ENCODE results near the gene CIB2. TPM values are rescaled to one million over a fixed set of nuclear protein-coding genes. Genes with fewer than 3 reads are reported as not detected.

Gene CIB2
- total RNA-seq, 1 donor from 2014 or later = 1.8 TPM

DNA sequence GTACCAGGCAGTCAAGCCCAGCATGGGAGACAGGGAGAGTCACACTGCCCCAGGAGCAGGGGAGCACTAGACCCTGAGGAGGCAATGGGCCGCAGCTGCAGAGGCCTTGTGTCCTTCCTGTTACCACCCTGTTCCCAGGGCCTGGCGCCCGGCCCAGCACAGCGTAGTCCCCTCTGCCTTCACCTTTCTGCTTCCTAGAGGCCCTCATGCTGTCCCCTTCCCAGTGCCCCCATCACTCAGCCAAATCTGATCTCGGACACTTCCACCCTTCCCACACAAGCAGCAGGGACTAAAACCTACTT, 46.8 kb downstream of the CIB2 start:
- no peaks in the 10 kb centered on the region for H3K27me3 ChIP-seq (ENCODE audit: control insufficient read depth, insufficient read depth, low read length)
- FAIRE-seq (no peak), DNase-seq (ENCODE audit: low read depth) (no peak)
- TF ChIP-seq, protein P1, sequence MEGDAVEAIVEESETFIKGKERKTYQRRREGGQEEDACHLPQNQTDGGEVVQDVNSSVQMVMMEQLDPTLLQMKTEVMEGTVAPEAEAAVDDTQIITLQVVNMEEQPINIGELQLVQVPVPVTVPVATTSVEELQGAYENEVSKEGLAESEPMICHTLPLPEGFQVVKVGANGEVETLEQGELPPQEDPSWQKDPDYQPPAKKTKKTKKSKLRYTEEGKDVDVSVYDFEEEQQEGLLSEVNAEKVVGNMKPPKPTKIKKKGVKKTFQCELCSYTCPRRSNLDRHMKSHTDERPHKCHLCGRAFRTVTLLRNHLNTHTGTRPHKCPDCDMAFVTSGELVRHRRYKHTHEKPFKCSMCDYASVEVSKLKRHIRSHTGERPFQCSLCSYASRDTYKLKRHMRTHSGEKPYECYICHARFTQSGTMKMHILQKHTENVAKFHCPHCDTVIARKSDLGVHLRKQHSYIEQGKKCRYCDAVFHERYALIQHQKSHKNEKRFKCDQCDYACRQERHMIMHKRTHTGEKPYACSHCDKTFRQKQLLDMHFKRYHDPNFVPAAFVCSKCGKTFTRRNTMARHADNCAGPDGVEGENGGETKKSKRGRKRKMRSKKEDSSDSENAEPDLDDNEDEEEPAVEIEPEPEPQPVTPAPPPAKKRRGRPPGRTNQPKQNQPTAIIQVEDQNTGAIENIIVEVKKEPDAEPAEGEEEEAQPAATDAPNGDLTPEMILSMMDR (IDR thresholded peaks at IDR 0.05; ENCODE audit: insufficient read depth, low read length, severe bottlenecking) = no peak
- H3K4me3 ChIP-seq (ENCODE audit: low read depth, low read length) = no peak overlapping the region
- no peaks in the 10 kb centered on the region for H3K36me3 ChIP-seq (ENCODE audit: control insufficient read depth, insufficient read depth, low read length)

DNA sequence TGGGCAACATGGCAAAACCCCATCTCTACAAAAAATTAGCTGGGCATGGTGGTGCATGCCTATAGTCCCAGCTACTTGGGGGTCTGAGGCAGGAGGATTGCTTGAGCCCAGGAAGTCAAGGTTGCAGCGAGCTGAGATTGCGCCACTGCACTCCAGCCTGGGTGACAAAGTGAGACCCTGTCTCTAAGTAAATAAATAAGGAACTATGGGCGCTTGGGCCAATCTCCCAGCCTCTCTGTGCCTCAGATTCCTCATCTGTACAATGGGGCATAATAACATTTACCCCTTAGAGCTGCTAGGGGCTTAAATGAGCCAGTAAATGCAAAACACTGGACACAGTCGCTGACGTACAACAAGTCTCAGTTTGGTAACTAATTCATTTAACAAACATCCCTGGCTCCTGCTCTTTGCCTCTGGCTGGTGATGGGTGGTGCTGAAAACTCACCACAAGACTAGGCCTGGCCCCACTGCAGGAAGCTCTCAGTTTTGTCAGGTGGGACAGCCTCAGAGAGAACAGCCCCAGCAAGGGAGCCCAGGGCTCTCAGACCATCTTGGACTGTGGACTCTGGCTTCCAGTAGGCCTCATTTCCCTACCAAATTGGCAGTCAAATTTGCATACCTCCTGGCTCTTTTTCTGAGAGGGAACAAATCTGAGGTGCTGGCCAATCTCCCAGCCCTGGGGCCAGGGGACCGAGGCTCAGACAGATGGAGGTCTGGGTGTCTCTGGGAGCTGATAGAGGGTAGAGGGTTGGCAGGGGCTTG, 47.4 kb downstream of the CIB2 start:
- no peak for DNase-seq (ENCODE audit: low read depth)
- TF ChIP-seq, protein P1 (IDR thresholded peaks at IDR 0.05; ENCODE audit: insufficient read depth, low read length, severe bottlenecking) = no peak
- H3K27me3 ChIP-seq (ENCODE audit: control insufficient read depth, insufficient read depth, low read length) = no peaks in the 10 kb centered on the region
- H3K4me3 ChIP-seq (ENCODE audit: low read depth, low read length) = no peak overlapping the region
- no peaks in the 10 kb centered on the region for H3K36me3 ChIP-seq (ENCODE audit: control insufficient read depth, insufficient read depth, low read length)
- FAIRE-seq = no peak

DNA sequence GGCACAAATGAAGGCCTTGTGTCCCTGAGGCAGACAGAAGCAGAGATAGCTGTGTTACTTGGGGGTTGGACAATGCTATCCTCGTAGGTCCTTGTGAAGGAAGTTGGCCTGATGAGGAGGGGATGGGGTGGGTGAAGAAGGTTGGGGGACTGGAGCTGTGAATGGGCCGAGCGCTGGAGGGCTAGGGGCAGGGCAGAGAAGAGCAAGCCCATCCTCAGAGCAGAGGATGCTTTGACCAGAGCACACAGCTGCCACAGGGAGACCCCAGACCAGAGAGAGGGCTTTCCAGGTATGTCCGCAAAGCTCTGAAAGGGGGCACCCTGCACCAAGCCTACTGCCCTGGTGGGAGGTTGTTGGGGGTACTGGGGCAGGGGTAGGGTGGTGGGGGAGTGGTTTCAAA, 48.1 kb downstream of the CIB2 start:
- Histone ChIP-seq H3K36me3 (ENCODE audit: control insufficient read depth, insufficient read depth, low read length) (no peaks in the 10 kb centered on the region), H3K27me3 (ENCODE audit: control insufficient read depth, insufficient read depth, low read length) (no peaks in the 10 kb centered on the region), H3K4me3 (ENCODE audit: low read depth, low read length) (no peak overlapping the region)
- FAIRE-seq = no peak
- no peak for DNase-seq (ENCODE audit: low read depth)
- TF ChIP-seq, protein P1 (IDR thresholded peaks at IDR 0.05; ENCODE audit: insufficient read depth, low read length, severe bottlenecking) = no peak

DNA sequence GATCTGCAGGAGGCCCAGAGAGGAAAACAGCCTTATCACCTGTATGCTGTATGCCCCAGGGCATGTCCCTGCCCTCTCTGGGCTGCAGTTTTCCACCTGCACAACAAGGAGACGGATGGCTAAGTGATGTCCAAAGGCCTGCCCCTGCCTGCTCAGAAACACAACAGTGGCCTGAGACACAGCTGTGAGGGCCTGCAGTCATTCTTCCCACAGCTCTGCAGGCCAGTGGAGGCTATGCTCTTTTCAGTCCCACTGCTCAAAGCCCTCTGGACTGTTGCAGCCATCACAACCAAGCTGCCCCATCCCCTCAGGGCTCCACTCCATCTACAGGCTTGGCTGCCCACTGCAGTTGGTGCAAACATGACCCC, 48.5 kb downstream of the CIB2 start:
- Histone ChIP-seq H3K36me3 (ENCODE audit: control insufficient read depth, insufficient read depth, low read length) (no peaks in the 10 kb centered on the region), H3K27me3 (ENCODE audit: control insufficient read depth, insufficient read depth, low read length) (no peaks in the 10 kb centered on the region), H3K4me3 (ENCODE audit: low read depth, low read length) (no peak overlapping the region)
- FAIRE-seq = peak; percentile 7
- TF ChIP-seq, protein P1 (IDR thresholded peaks at IDR 0.05; ENCODE audit: insufficient read depth, low read length, severe bottlenecking) = no peak
- DNase-seq (ENCODE audit: low read depth) = no peak

DNA sequence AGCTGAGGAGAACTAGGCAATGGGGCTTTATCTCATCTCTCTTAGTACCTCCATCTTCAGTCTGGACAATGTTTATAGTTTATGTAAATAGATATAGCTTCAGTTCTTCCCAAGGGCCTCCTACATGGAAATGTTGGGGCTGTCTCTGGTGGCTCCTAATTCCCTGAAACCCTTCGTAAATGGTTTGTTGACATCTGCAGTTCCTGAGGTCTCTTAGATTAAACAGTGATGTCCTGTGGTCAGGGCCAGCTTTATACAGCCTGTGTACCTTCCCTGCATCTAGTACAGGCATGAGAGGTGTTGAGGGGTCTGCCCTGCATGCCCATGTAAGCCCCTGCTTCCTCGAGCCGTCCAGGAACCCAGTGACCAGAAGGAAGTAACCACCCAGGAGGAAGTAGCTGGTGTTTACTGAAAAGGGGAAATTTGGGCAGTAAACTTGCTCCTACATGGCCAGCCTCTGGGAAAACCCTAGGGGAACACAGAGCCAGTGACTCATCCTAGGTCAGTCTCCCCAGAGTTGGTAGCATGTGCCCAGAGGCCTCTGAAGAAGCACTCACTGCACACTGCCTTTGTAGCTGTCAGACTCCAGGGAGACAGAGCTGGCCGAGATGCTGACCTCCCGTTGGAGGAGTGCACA, 49.0 kb downstream of the CIB2 start:
- Histone ChIP-seq H3K4me3 (ENCODE audit: low read depth, low read length) (no peak overlapping the region), H3K36me3 (ENCODE audit: control insufficient read depth, insufficient read depth, low read length) (no peaks in the 10 kb centered on the region), H3K27me3 (ENCODE audit: control insufficient read depth, insufficient read depth, low read length) (no peaks in the 10 kb centered on the region)
- DNase-seq (ENCODE audit: low read depth) (peak; percentile 69), FAIRE-seq (no peak)
- TF ChIP-seq, protein P1 (IDR thresholded peaks at IDR 0.05; ENCODE audit: insufficient read depth, low read length, severe bottlenecking) = no peak

DNA sequence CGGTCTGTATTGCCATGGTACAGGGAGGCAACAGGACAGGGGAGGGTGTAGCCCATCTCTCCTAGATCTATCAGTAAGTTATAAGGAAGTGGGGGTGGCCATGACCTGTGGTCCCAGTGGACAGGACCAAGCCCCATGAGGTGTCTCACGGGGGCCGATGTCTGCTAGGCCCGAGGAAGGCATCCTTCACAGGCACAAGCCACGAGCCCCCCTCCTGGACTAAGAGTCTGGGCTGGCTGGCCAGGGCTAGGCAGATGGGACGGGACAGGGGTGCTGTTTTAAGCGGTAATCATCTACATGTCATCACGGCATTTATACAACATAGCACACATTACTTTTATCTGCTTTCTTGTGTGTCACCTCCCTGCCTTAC, 51.2 kb downstream of the CIB2 start:
- no peak for DNase-seq (ENCODE audit: low read depth)
- no peak overlapping the region for H3K4me3 ChIP-seq (ENCODE audit: low read depth, low read length)
- TF ChIP-seq, protein P1 (IDR thresholded peaks at IDR 0.05; ENCODE audit: insufficient read depth, low read length, severe bottlenecking) = no peak
- no peak for FAIRE-seq
- H3K27me3 ChIP-seq (ENCODE audit: control insufficient read depth, insufficient read depth, low read length) = no peaks in the 10 kb centered on the region
- H3K36me3 ChIP-seq (ENCODE audit: control insufficient read depth, insufficient read depth, low read length) = no peaks in the 10 kb centered on the region

Measured in bronchial epithelial cell (primary cell).